WTC11 (cell line): ENCODE measurements around the gene RPL36. TPM values are rescaled to one million over a fixed set of nuclear protein-coding genes. Genes with fewer than 3 reads are reported as not detected.

ENCODE experiments used
- ATAC-seq: fragments of 200-7000 bp; cut with Tn5 transposase; 2 replicates; pipeline ENCODE4 v1.10.0; 2021; ENCODE audit warnings: mild to moderate bottlenecking, moderate library complexity
- CTCF ChIA-PET: fragments of 300-600 bp; sonication (Branson Sonifier 250); formaldehyde crosslinking; loops from one replicate; lab custom pipeline; 2021; ENCODE audit warnings: antibody characterized with exemption; lab: Charles Lee
- POLR2A ChIA-PET: fragments of 350-600 bp; sonication (Branson Sonifier 250); formaldehyde crosslinking; loops from one replicate; lab custom pipeline; 2021; ENCODE audit warnings: antibody characterized with exemption; lab: Charles Lee
- DNase-seq: peaks from one replicate; pipeline ENCODE4 v3.0.0; 2021; ENCODE audit warnings: low spot score
- H3K27ac Mint-ChIP-seq: 2 replicates; pipeline ENCODE4 v1.8.0; 2021; ENCODE audit warnings: mixed read lengths
- H3K27me3 Mint-ChIP-seq: 2 replicates; pipeline ENCODE4 v1.8.0; 2021; ENCODE audit warnings: low read depth, mild to moderate bottlenecking, moderate library complexity, mixed read lengths
- H3K36me3 Mint-ChIP-seq: 2 replicates; pipeline ENCODE4 v1.8.0; 2021; ENCODE audit warnings: mixed read lengths
- H3K4me1 Mint-ChIP-seq: 2 replicates; pipeline ENCODE4 v1.8.0; 2022; ENCODE audit warnings: mixed read lengths
- H3K4me3 Mint-ChIP-seq: 2 replicates; pipeline ENCODE4 v1.8.0; 2021; ENCODE audit warnings: mild to moderate bottlenecking, moderate library complexity, mixed read lengths
- H3K9me3 Mint-ChIP-seq: 2 replicates; pipeline ENCODE4 v1.8.0; 2021; ENCODE audit warnings: mixed read lengths
- AR ChIP-seq: fragments of 250-450 bp; sonication (Bioruptor Pico); IDR thresholded peaks from 2 replicates; pipeline ENCODE4 v1.9.0; 2021; ENCODE audit warnings: mild to moderate bottlenecking
- ATF1 ChIP-seq: sonication (generic); formaldehyde crosslinking; IDR thresholded peaks from 2 replicates; pipeline ENCODE4 v1.8.1; 2023; ENCODE audit warnings: mild to moderate bottlenecking, moderate library complexity, missing genetic modification reagents
- ATF2 ChIP-seq: sonication (generic); formaldehyde crosslinking; IDR thresholded peaks from 2 replicates; pipeline ENCODE4 v1.8.1; 2022; ENCODE audit warnings: low read depth, missing genetic modification reagents, borderline replicate concordance
- CBFB ChIP-seq: sonication (generic); formaldehyde crosslinking; IDR thresholded peaks from 2 replicates; pipeline ENCODE4 v1.8.1; 2022; ENCODE audit warnings: mild to moderate bottlenecking, low read depth, missing genetic modification reagents
- CREB1 ChIP-seq: sonication (generic); formaldehyde crosslinking; IDR thresholded peaks from 2 replicates; pipeline ENCODE4 v1.8.0; 2023; ENCODE audit warnings: mild to moderate bottlenecking, missing genetic modification reagents
- CREM ChIP-seq: sonication (generic); formaldehyde crosslinking; IDR thresholded peaks from 2 replicates; pipeline ENCODE4 v1.8.1; 2022; ENCODE audit warnings: mild to moderate bottlenecking, missing genetic modification reagents, moderate library complexity
- E2F5 ChIP-seq: sonication (generic); formaldehyde crosslinking; IDR thresholded peaks from 2 replicates; pipeline ENCODE4 v1.8.1; 2022; ENCODE audit warnings: mild to moderate bottlenecking, moderate library complexity, missing genetic modification reagents
- ESRRA ChIP-seq: sonication (generic); formaldehyde crosslinking; IDR thresholded peaks from 2 replicates; pipeline ENCODE4 v1.8.1; 2022; ENCODE audit warnings: mild to moderate bottlenecking, missing genetic modification reagents, borderline replicate concordance
- JUN ChIP-seq: sonication (generic); formaldehyde crosslinking; IDR thresholded peaks from 2 replicates; pipeline ENCODE4 v1.8.0; 2023; ENCODE audit warnings: mild to moderate bottlenecking, missing genetic modification reagents
- MAX ChIP-seq: sonication (generic); formaldehyde crosslinking; IDR thresholded peaks from 2 replicates; pipeline ENCODE4 v1.8.0; 2022; ENCODE audit warnings: mild to moderate bottlenecking, missing genetic modification reagents
- MXD4 ChIP-seq: fragments of 250-450 bp; sonication (Bioruptor Pico); IDR thresholded peaks from 2 replicates; pipeline ENCODE4 v1.8.0; 2021; ENCODE audit warnings: mild to moderate bottlenecking, moderate library complexity, borderline replicate concordance
- NR1H2 ChIP-seq: sonication (generic); formaldehyde crosslinking; IDR thresholded peaks from 2 replicates; pipeline ENCODE4 v1.9.0; 2021; ENCODE audit warnings: mild to moderate bottlenecking, moderate library complexity, missing genetic modification reagents
- NR2C2 ChIP-seq: sonication (generic); formaldehyde crosslinking; IDR thresholded peaks from 2 replicates; pipeline ENCODE4 v1.8.0; 2022; ENCODE audit warnings: mild to moderate bottlenecking, missing genetic modification reagents
- NR3C1 ChIP-seq: sonication (generic); formaldehyde crosslinking; conservative IDR thresholded peaks from 2 replicates; pipeline ENCODE4 v1.8.1; 2023; ENCODE audit warnings: low read depth, mild to moderate bottlenecking, missing genetic modification reagents
- SMAD3 ChIP-seq: sonication (generic); formaldehyde crosslinking; IDR thresholded peaks from 2 replicates; pipeline ENCODE4 v1.8.0; 2022; ENCODE audit warnings: missing genetic modification reagents, mild to moderate bottlenecking, borderline replicate concordance
- SOX15 ChIP-seq: fragments of 250-450 bp; sonication (Bioruptor Pico); IDR thresholded peaks from 2 replicates; pipeline ENCODE4 v1.9.0; 2021; ENCODE audit warnings: mild to moderate bottlenecking
- TEAD1 ChIP-seq: sonication (generic); formaldehyde crosslinking; IDR thresholded peaks from 2 replicates; pipeline ENCODE4 v1.8.0; 2022; ENCODE audit warnings: mild to moderate bottlenecking, missing genetic modification reagents
- TP53 ChIP-seq: sonication (generic); formaldehyde crosslinking; IDR thresholded peaks from 2 replicates; pipeline ENCODE4 v1.8.1; 2023; ENCODE audit warnings: mild to moderate bottlenecking, missing genetic modification reagents
- ZMAT4 ChIP-seq: fragments of 250-450 bp; sonication (Bioruptor Pico); IDR thresholded peaks from 2 replicates; pipeline ENCODE4 v1.9.0; 2021; ENCODE audit warnings: mild to moderate bottlenecking
- ZNF232 ChIP-seq: sonication (generic); formaldehyde crosslinking; IDR thresholded peaks from 2 replicates; pipeline ENCODE4 v1.8.0; 2022; ENCODE audit warnings: mild to moderate bottlenecking, missing genetic modification reagents
- ZNF263 ChIP-seq: sonication (generic); formaldehyde crosslinking; IDR thresholded peaks from 2 replicates; pipeline ENCODE4 v1.8.1; 2022; ENCODE audit warnings: low read depth, mild to moderate bottlenecking, moderate library complexity, missing genetic modification reagents
- ZNF281 ChIP-seq: sonication (generic); formaldehyde crosslinking; IDR thresholded peaks from 2 replicates; pipeline ENCODE4 v1.8.0; 2023; ENCODE audit warnings: mild to moderate bottlenecking, missing genetic modification reagents
- ZNF317 ChIP-seq: sonication (generic); formaldehyde crosslinking; IDR thresholded peaks from 2 replicates; pipeline ENCODE4 v1.8.1; 2023; ENCODE audit warnings: low read depth, mild to moderate bottlenecking, moderate library complexity, missing genetic modification reagents, borderline replicate concordance
- total RNA-seq: library from RNA; stranded (reverse); gene quantifications from 3 replicates; pipeline ENCODE4 v1.2.3, GENCODE V29; 2021

The RPL36 gene
- total RNA-seq, 1 experiment from 2014 or later, result 1,080 TPM

- TF ChIP-seq ZNF281 (no peak), ZMAT4 (CRISPR knock-in tag) (no peak), ZNF317 (CRISPR knock-in tag) (no peak), TEAD1 (CRISPR knock-in tag) (peak; percentile 82; the same call in 1 of the 2 replicates), MXD4 (CRISPR knock-in tag) (no peak), ZNF232 (no peak), AR (no peak), TP53 (CRISPR knock-in tag) (0 out of 2 replicates have a peak, but pooled peaks have one; percentile 9), MAX (CRISPR knock-in tag) (peak; percentile 95), ATF1 (CRISPR knock-in tag) (peak; percentile 66; the same call in 1 of the 2 replicates), SOX15 (CRISPR knock-in tag) (no peak), NR2C2 (CRISPR knock-in tag) (no peak), CREB1 (no peak), E2F5 (peak; percentile 94), JUN (no peak), NR3C1 (CRISPR knock-in tag) (no peak), CBFB (CRISPR knock-in tag) (no peak), NR1H2 (CRISPR knock-in tag) (no peak)
- TF ChIP-seq, all 79 proteins: peak for 34
These were observed at the start of gene RPL36 (continued) for GRCh38 chr19:5690125-5690954.

- Mint-ChIP-seq H3K36me3 (peaks cover 49% of the 10 kb centered on the region), H3K4me1 (peaks cover 5% of the 10 kb centered on the region), H3K9me3 (no peaks in the 10 kb centered on the region), H3K27me3 (no peaks in the 10 kb centered on the region; the same call in 1 of the 2 replicates), H3K4me3 (no peak overlapping the region), H3K27ac (peak overlapping the region; percentile 19; the same call in 1 of the 2 replicates)
- ChIA-PET CTCF (no interaction called here), POLR2A (no interaction called here)
- no peak for ATAC-seq
- TF ChIP-seq ESRRA (CRISPR knock-in tag) (no peak), CREM (CRISPR knock-in tag) (no peak), ATF2 (CRISPR knock-in tag) (no peak), ZNF263 (CRISPR knock-in tag) (no peak), SMAD3 (CRISPR knock-in tag) (no peak), MXD4 (CRISPR knock-in tag) (no peak)
- DNase-seq, result no peak
These were observed 48.9 kb upstream of the RPL36 start for GRCh38 chr19:5641171-5641570.
